Ovary (tissue), 3 donors: Measurements from ENCODE around the gene GRIN2D.

Source experiments
- POLR2A ChIP-seq: fragments of 450-650 bp; IDR thresholded peaks from one replicate; pipeline ENCODE4 v1.6.1; 2017; ENCODE audit warnings: antibody characterized with exemption, mild to moderate bottlenecking, moderate library complexity
- TF ChIP-seq, protein P1 (sequence below), 3 donors: fragments of 450-650 bp in 2 of 3; fragments of 200-600 bp in 1 of 3; IDR thresholded peaks; one replicate each; pipeline versions ENCODE4 v1.5.1 to v1.8.0; 2016 to 2022; ENCODE audit warnings: antibody characterized with exemption in 3 of 3, mild to moderate bottlenecking in 1 of 3
- donor health status: DM: no; HTN: no; CAD: no.

- TF ChIP-seq, protein P1, sequence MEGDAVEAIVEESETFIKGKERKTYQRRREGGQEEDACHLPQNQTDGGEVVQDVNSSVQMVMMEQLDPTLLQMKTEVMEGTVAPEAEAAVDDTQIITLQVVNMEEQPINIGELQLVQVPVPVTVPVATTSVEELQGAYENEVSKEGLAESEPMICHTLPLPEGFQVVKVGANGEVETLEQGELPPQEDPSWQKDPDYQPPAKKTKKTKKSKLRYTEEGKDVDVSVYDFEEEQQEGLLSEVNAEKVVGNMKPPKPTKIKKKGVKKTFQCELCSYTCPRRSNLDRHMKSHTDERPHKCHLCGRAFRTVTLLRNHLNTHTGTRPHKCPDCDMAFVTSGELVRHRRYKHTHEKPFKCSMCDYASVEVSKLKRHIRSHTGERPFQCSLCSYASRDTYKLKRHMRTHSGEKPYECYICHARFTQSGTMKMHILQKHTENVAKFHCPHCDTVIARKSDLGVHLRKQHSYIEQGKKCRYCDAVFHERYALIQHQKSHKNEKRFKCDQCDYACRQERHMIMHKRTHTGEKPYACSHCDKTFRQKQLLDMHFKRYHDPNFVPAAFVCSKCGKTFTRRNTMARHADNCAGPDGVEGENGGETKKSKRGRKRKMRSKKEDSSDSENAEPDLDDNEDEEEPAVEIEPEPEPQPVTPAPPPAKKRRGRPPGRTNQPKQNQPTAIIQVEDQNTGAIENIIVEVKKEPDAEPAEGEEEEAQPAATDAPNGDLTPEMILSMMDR (IDR thresholded peaks at IDR 0.05), result no peak
- no peak for TF ChIP-seq POLR2A
Measured at GRCh38 chr19:48443256-48443655, 49.8 kb downstream of the GRIN2D start.
